ENCODE data around the gene ABCC4. TPM values are rescaled to one million over a fixed set of nuclear protein-coding genes. Genes with fewer than 3 reads are reported as not detected.

Gene ABCC4
- total and polyA plus RNA-seq, 2 of the 13 experiments (the other 11 are each of a cell fraction or from before 2014, with no cell fraction given): 4.2 to 11.3 TPM

GRCh38 chr13:95258619-95259194 lies 42.5 kb downstream of the ABCC4 start (continued):
- TF ChIP-seq SOX6 (IDR thresholded peaks at IDR 0.05): no peak
- peak; percentile 14; the same call in 1 of the 2 replicates for TF ChIP-seq SOX6 (CRISPR knock-in tag; IDR thresholded peaks at IDR 0.05)
- TF ChIP-seq JUND (CRISPR knock-in tag; IDR thresholded peaks at IDR 0.05): no peak
- TF ChIP-seq XRCC5 (optimal IDR thresholded peaks at IDR 0.05; ENCODE audit: low read length): peak; percentile 16
- TF ChIP-seq ZNF446 (CRISPR knock-in tag; IDR thresholded peaks at IDR 0.05): no peak
- TF ChIP-seq NCOA2 (CRISPR knock-in tag; IDR thresholded peaks at IDR 0.05): peak; percentile 43; the same call in 1 of the 2 replicates
- TF ChIP-seq POLR2G (IDR thresholded peaks at IDR 0.05; ENCODE audit: low read depth, low read length): peak; percentile 48; the same call in 1 of the 2 replicates
- no peak for TF ChIP-seq PAWR (CRISPR knock-in tag; IDR thresholded peaks at IDR 0.05; ENCODE audit: borderline replicate concordance)
- 0 out of 2 replicates have a peak, but pooled peaks have one; percentile 15 for TF ChIP-seq PPARG (CRISPR knock-in tag; conservative IDR thresholded peaks at IDR 0.05)
- 0 out of 2 replicates have a peak, but pooled peaks have one; percentile 8 for TF ChIP-seq ZBTB33 (CRISPR knock-in tag; IDR thresholded peaks at IDR 0.05)
- peak; percentile 37 for TF ChIP-seq SALL1 (CRISPR knock-in tag; IDR thresholded peaks at IDR 0.05)
- TF ChIP-seq PHB2 (IDR thresholded peaks at IDR 0.05; ENCODE audit: partially characterized antibody): no peak
- 0 out of 2 replicates have a peak, but pooled peaks have one; percentile 55 for TF ChIP-seq ZNF24 (IDR thresholded peaks at IDR 0.05)
- TF ChIP-seq TEAD3 (CRISPR knock-in tag; optimal IDR thresholded peaks at IDR 0.05; ENCODE audit: borderline replicate concordance): peak; percentile 37
- no peak for TF ChIP-seq ZNF546 (CRISPR knock-in tag; conservative IDR thresholded peaks at IDR 0.05)
- no peak for TF ChIP-seq PLSCR1 (CRISPR knock-in tag; IDR thresholded peaks at IDR 0.05; ENCODE audit: borderline replicate concordance)
- TF ChIP-seq CENPX (CRISPR knock-in tag; IDR thresholded peaks at IDR 0.05): no peak
- TF ChIP-seq ONECUT2 (CRISPR knock-in tag; IDR thresholded peaks at IDR 0.05): 0 out of 2 replicates have a peak, but pooled peaks have one; percentile 46

All from HepG2 (cell line).